Peyer's patch (tissue), 4 donors: ENCODE results near the gene VAV3.

ENCODE experiments used
- POLR2A ChIP-seq, 2 donors: fragments of 450-650 bp; IDR thresholded peaks; one replicate each; pipeline ENCODE4 v1.5.1; 2017; ENCODE audit warnings: antibody characterized with exemption in 2 of 2, mild to moderate bottlenecking in 2 of 2, moderate library complexity in 2 of 2
- TF ChIP-seq, protein P1 (sequence below), 6 experiments: fragments of 450-650 bp in 4 of 6; fragments of 200-600 bp in 2 of 6; sonication (generic) in 1 of 6; IDR thresholded peaks; one replicate each; pipeline ENCODE4 v1.5.1; 2017 to 2019; ENCODE audit warnings: antibody characterized with exemption in 6 of 6, mild to moderate bottlenecking in 3 of 6, moderate library complexity in 1 of 6

GRCh38 chr1:108007531-108007930, 42.6 kb upstream of the VAV3 start:
- TF ChIP-seq, protein P1, sequence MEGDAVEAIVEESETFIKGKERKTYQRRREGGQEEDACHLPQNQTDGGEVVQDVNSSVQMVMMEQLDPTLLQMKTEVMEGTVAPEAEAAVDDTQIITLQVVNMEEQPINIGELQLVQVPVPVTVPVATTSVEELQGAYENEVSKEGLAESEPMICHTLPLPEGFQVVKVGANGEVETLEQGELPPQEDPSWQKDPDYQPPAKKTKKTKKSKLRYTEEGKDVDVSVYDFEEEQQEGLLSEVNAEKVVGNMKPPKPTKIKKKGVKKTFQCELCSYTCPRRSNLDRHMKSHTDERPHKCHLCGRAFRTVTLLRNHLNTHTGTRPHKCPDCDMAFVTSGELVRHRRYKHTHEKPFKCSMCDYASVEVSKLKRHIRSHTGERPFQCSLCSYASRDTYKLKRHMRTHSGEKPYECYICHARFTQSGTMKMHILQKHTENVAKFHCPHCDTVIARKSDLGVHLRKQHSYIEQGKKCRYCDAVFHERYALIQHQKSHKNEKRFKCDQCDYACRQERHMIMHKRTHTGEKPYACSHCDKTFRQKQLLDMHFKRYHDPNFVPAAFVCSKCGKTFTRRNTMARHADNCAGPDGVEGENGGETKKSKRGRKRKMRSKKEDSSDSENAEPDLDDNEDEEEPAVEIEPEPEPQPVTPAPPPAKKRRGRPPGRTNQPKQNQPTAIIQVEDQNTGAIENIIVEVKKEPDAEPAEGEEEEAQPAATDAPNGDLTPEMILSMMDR (IDR thresholded peaks at IDR 0.05): no peak
- TF ChIP-seq POLR2A (IDR thresholded peaks at IDR 0.05): no peak
